GM21619 (cell line): ENCODE measurements around the gene NOC2L.
A peak's percentile ranks its signal among the peaks of the same experiment; 100 is the strongest.

ENCODE experiments used
- ATAC-seq: cut with Tn5 transposase; IDR thresholded peaks from one replicate; pipeline ENCODE4 v1.9.1; 2021; ENCODE audit not compliant: unreplicated experiment

Gene NOC2L

DNA sequence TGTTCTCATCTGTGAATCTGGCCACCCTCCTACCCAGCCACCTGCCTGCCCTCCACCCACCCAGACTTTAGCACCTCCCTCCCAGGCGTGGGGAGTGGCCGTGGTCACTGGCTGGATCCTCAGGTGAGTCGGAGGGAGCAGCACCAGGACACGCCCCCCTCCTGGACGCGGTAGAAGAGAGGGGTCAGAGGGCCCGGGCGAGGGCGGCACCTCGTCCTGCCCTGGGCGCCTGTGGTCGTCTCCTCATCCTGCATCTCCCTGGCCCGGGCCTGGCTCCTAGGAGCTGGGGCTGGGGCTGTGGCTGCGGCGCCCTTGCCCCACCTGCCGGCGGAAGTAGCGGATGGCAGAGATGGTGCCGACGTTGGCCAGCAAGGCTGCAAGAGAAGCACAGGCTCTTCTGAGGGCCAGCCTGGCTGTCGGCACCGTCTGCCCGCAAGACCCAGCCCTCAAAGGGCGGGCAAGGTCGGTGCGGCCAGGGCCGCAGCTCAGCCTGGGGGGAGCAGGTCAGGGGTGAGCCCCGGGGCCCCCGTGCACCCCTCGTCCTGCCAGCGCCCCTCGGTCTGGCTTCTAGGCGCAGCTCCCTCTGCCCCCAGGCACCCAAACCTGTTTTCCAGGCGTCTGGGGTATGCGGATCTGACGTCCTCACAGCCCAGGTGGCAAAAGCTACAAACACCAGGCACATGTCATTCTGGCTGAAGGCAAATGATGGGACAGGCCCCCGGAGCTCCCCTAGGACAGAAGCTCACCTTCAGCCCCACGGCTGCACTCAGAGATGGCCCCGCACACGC is 17.0 kb upstream of the NOC2L start:
- peak; percentile 56 for ATAC-seq

GRCh38 chr1:975365-975764 is 16.3 kb upstream of the NOC2L start:
- ATAC-seq = no peak

- ATAC-seq = no peak
Observed at GRCh38 chr1:974687-975328, 15.8 kb upstream of the NOC2L start.

DNA sequence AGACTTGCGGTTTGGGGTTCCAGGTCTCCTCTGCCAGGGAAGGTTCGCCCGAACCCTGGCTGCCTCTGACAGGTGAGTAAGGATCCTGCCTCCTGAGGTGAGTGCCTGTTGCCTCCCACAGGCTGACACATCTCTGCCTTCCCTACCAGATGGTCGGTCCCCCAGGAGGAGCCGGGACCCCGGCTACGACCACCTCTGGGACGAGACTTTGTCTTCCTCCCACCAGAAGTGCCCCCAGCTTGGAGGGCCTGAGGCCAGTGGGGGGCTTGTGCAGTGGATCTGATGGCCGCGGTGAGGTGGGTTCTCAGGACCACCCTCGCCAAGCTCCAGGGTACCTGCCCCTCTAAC is 15.2 kb upstream of the NOC2L start:
- ATAC-seq = no peak

DNA sequence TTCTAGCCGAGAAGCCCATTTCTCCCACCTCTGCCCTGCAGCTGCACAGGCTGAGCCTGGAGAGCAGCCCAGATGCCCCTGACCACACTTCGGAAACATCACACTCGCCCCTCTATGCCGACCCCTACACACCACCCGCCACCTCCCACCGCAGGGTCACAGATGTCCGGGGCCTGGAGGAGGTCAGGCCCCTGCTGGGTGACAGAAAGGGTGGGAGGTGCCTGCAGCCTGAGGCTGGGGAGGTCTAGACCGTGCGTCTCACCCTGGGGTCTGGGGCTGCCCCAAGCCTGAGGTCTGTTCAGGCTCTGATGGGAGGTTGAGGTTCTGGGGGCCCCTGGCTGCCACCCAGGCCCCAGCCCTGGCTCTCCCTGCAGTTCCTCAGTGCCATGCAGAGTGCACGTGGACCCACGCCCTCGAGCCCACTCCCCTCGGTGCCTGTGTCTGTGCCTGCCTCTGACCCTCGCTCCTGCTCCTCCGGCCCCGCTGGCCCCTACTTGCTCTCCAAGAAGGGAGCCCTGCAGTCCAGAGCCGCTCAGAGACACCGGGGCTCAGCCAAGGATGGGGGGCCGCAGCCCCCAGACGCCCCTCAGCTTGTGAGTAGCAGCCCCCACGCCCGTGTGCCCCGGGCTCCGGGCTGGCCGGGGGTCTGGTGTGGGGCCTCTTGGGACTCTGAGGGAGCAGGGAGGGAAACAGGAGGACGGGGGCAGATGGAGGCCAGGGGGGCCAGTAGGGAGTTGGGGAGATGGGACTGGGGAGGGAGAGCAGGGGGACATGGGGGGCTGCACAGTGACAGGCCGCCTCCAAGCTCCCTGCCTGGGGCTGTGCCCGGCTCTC is 14.6 kb upstream of the NOC2L start:
- no peak for ATAC-seq

- ATAC-seq = no peak
Observed at GRCh38 chr1:972726-973458, 13.8 kb upstream of the NOC2L start.

DNA sequence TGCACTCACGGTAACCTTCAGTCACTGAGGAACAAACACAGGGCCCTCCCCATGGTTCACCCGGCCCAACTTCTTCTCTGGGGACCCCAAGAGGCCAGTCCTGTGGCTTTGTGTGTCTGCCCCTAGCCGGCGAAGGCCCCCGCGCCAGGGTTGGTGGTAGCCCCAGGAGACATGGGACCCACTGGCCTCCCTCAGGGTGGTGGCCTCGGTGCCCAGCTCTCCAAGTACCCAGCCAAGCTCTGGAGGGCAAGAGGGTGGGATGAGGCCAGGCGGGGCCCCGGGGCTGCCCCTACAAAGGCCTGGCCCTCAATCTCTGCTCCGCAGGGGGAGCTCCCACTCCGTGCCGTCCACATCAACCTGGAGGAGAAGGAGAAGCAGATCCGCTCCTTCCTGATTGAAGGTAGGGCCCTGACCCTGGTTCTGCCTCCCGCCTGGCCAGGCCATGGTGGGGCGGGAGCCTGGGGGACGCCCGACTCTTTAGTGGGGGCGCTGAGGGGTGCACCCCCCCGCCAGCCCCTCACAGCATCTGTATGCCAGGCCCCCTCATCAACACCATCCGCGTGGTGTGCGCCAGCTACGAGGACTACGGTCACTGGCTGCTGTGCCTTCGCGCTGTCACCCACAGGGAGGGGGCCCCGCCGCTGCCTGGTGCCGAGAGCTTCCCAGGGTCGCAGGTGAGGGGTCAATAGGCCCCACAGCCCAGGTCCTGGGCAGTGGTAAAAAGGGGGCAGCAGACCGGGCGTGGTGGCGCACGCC is 12.9 kb upstream of the NOC2L start:
- ATAC-seq = no peak

GRCh38 chr1:970973-971730 is 12.1 kb upstream of the NOC2L start:
- ATAC-seq = no peak

GRCh38 chr1:970242-970972 is 11.4 kb upstream of the NOC2L start:
- ATAC-seq = no peak

- ATAC-seq = no peak
Observed at GRCh38 chr1:969260-969855, 10.3 kb upstream of the NOC2L start.

DNA sequence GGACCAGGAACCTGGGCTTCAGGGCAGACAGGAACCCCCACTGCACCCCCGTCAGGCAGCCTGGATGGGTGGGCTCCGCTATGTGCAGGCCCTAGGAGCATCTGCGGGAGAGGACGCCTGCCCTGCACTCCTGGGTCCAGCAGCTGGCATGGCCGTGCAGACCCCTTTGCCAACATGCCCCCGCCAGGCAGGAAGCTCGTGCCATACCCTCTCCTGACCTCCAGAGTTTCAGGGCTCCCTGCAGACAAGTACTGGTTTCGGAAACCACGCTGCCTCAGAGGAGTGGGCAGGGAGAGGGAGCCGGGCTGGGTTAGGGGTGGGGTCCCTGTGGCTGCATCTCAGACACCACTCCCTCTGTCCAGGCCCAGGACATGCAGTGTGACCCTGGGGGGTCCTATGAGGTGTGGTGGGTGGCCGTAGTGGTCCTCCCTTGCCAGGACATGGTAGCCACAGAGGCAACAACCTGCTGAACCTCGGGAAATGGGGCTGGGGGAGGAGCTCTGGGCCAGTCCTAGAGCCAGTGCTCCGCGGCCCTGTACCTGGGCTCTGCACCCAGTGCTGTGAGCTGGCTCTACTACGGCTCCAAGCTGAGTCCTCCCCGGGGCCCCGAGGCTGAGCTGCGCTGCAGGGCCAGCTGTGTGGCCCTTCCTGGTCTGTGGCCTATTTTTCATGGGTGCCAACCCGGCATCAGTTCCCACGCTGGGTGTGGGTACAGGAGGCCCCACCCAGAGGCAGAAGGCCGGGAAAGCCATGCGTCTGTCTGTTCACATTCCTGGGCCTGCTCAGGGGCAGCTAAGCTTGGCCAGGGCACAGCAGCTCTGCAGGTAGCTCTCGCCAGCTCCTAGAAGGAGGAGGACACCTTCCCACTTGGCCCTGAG is 8.6 kb upstream of the NOC2L start:
- no peak for ATAC-seq

- ATAC-seq = peak; percentile 74
Observed at GRCh38 chr1:966704-967300, 7.7 kb upstream of the NOC2L start.

DNA sequence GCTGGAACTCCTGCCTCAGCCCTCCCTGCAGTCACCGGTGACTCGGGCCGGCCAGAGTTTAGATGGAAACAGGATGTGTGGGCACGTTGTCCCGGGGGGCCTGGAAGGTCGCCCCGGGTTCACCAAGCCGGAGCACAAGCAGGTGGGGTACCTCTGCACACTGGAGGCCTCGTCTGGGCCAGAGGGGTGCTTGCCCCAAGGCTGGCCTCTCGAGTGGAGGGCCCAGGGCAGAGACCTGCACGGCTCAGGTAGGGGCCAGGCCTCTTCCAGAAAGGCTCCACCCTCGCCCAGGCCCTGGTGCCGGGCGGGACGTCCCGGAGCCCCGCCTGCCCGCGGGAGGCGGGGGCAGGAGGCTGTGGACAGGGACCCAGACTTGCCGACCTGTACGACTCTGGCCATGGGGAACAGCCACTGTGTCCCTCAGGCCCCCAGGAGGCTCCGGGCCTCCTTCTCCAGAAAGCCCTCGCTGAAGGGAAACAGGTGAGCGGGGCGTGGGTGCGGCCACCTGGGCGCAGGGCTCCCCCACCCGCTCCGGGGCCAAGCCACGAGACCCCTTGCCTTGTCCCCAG is 7.2 kb upstream of the NOC2L start, which contains the start of gene PLEKHN1:
Gene PLEKHN1 (plus strand): TSS at position 348 of the 569 bp plus-strand sequence. CDS start 50 bp downstream, at position 398.
- peak; percentile 22 for ATAC-seq

DNA sequence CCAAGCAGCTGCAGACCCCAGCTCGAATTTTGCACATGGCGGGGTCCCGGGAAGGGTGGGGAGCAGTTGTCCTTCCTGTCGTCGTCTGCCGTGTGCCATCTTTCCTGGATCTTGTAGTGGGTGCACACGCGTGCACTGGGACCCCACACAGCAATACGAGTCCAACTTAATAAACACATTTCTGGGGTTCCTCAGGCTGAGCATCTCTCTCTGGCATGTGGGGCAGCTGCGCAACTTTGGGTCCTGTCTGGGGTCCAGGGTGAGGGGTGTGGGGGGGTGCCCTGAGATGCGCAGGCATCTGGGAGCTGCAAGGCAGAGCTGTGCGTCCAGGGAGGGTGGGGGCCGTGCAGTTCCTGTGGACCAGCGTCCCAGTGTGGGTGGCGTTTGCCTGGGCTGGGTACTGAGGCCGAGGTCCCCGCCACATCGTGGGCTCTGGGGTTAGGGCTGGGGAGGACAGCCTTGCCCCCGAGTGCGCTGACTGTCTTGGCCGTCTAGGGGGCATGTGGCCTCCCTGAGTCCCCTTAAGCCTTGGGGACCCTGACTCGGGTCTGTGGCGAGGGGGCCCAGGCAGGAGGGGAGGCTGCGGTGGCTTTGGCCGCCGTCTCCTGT is 6.6 kb upstream of the NOC2L start:
- no peak for ATAC-seq

- ATAC-seq = no peak
Observed at GRCh38 chr1:964691-965525, 5.9 kb upstream of the NOC2L start.
